ENCODE results near the gene AGPAT2. TPM values are rescaled to one million over a fixed set of nuclear protein-coding genes. Genes with fewer than 3 reads are reported as not detected.

AGPAT2 gene
- polyA plus RNA-seq, 1 of the 3 experiments (the other 2 are of a cell fraction), result 46.8 TPM

GRCh38 chr9:136692185-136693134 is 5.2 kb upstream of the AGPAT2 start:
- Histone ChIP-seq H3K27ac (ENCODE audit: low read depth in 2 of 2, low read length in 1 of 2) (no peak overlapping the region), H3K9me2 (no peaks in the 10 kb centered on the region), H3K79me2 (ENCODE audit: insufficient read depth) (no peaks in the 10 kb centered on the region), H3K4me1 (ENCODE audit: control insufficient read depth in 1 of 2, insufficient read depth in 2 of 2, low read depth in 1 of 2, low read length in 1 of 2) (peaks cover 0 to 30% of the 10 kb centered on the region in 2 experiments; a peak in 1 of 4 replicates), H4K20me1 (ENCODE audit: insufficient read depth) (no peaks in the 10 kb centered on the region), H2AFZ (ENCODE audit: low read depth) (no peak overlapping the region), H3K36me3 (replicated peaks in 1 of 2; ENCODE audit: control insufficient read depth in 1 of 2, insufficient read depth in 2 of 2, low read length in 1 of 2) (no peaks in the 10 kb centered on the region), H3K4me2 (no peak overlapping the region), H3F3A (replicated peaks; ENCODE audit: insufficient read depth) (no peaks in the 10 kb centered on the region), H3K9ac (no peak overlapping the region), H3K9me3 (no peaks in the 10 kb centered on the region), H3K27me3 (ENCODE audit: insufficient read depth) (no peaks in the 10 kb centered on the region), H3K4me3 (ENCODE audit: low read depth in 2 of 2, low read length in 1 of 2) (no peak overlapping the region)
- ChIA-PET CTCF (interaction anchor here (3.2 kb wide), 1 partner anchor 46 kb away, joined by 8 read pairs; no protein-coding TSS in a partner anchor), POLR2A (no interaction called here)
- DNase-seq, result no peak
- no peak for TF ChIP-seq CTCF (IDR thresholded peaks at IDR 0.05)
- no peak for TF ChIP-seq TCF12 (IDR thresholded peaks at IDR 0.05)
- TF ChIP-seq RXRA (IDR thresholded peaks at IDR 0.05; ENCODE audit: borderline replicate concordance, low read depth), result no peak
- TF ChIP-seq, protein P1, sequence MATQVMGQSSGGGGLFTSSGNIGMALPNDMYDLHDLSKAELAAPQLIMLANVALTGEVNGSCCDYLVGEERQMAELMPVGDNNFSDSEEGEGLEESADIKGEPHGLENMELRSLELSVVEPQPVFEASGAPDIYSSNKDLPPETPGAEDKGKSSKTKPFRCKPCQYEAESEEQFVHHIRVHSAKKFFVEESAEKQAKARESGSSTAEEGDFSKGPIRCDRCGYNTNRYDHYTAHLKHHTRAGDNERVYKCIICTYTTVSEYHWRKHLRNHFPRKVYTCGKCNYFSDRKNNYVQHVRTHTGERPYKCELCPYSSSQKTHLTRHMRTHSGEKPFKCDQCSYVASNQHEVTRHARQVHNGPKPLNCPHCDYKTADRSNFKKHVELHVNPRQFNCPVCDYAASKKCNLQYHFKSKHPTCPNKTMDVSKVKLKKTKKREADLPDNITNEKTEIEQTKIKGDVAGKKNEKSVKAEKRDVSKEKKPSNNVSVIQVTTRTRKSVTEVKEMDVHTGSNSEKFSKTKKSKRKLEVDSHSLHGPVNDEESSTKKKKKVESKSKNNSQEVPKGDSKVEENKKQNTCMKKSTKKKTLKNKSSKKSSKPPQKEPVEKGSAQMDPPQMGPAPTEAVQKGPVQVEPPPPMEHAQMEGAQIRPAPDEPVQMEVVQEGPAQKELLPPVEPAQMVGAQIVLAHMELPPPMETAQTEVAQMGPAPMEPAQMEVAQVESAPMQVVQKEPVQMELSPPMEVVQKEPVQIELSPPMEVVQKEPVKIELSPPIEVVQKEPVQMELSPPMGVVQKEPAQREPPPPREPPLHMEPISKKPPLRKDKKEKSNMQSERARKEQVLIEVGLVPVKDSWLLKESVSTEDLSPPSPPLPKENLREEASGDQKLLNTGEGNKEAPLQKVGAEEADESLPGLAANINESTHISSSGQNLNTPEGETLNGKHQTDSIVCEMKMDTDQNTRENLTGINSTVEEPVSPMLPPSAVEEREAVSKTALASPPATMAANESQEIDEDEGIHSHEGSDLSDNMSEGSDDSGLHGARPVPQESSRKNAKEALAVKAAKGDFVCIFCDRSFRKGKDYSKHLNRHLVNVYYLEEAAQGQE (IDR thresholded peaks at IDR 0.05; ENCODE audit: low read depth, low read length), result no peak
- no peak for TF ChIP-seq MXI1 (IDR thresholded peaks at IDR 0.05; ENCODE audit: low read depth, low read length)
- TF ChIP-seq FOXJ3 (CRISPR knock-in tag; IDR thresholded peaks at IDR 0.05), result no peak
- TF ChIP-seq NRF1 (IDR thresholded peaks at IDR 0.05; ENCODE audit: low read depth, low read length), result no peak
- WGBS (ENCODE audit: low lambda C conversion rate), result 94% methylated on average over 15 of the region's 46 CpGs
